ENCODE results near the gene KRTDAP. TPM values are rescaled to one million over a fixed set of nuclear protein-coding genes. Genes with fewer than 3 reads are reported as not detected.

KRTDAP gene
- total RNA-seq, 1 donor, result not detected

DNA sequence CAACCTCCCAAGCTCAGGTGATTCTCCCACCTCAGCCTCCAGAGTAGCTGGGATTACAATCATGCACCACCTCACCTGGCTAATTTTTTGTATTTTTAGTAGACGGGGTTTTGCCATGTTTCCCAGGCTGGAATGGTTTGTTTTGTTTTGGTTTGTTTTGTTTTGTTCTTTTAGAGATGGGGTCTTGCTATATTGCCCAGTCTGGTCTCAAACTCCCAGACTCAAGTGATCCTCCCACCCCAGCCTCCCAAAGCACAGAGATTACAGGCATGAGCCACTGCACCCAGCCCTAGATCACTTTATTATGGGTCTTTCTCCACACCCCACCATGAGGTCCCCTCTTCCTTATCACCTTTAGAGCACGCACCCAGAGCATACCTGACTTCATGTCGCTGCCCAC, 8.0 kb upstream of the KRTDAP start:
- no peak for DNase-seq (ENCODE audit: low read depth)
- H3K4me3 ChIP-seq (ENCODE audit: low read depth, low read length), result no peak overlapping the region
- TF ChIP-seq, protein P1, sequence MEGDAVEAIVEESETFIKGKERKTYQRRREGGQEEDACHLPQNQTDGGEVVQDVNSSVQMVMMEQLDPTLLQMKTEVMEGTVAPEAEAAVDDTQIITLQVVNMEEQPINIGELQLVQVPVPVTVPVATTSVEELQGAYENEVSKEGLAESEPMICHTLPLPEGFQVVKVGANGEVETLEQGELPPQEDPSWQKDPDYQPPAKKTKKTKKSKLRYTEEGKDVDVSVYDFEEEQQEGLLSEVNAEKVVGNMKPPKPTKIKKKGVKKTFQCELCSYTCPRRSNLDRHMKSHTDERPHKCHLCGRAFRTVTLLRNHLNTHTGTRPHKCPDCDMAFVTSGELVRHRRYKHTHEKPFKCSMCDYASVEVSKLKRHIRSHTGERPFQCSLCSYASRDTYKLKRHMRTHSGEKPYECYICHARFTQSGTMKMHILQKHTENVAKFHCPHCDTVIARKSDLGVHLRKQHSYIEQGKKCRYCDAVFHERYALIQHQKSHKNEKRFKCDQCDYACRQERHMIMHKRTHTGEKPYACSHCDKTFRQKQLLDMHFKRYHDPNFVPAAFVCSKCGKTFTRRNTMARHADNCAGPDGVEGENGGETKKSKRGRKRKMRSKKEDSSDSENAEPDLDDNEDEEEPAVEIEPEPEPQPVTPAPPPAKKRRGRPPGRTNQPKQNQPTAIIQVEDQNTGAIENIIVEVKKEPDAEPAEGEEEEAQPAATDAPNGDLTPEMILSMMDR (IDR thresholded peaks at IDR 0.05; ENCODE audit: insufficient read depth, low read depth, low read length), result no peak

DNA sequence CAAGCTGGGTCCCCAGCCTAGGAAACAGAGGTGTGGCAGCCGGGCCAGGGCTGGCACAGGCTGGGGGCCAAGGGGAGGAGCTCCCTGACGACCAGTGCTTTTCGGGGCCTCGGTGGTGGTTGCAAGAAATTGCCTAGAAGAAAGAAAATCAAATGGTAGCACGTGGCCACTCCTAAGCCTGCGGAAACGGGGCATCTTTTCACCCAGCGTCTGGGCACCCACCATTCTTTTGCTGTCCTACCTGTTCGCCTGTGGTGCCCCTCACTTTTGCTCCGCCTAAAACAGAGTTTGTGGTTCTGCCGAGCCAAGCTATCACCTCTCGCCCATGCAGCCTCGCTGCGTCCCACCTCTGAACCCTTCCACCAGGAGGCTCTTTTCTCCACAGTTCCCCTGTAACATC, 7.1 kb upstream of the KRTDAP start:
- no peak overlapping the region for H3K4me3 ChIP-seq (ENCODE audit: low read depth, low read length)
- DNase-seq (ENCODE audit: low read depth), result no peak
- TF ChIP-seq, protein P1 (IDR thresholded peaks at IDR 0.05; ENCODE audit: insufficient read depth, low read depth, low read length), result no peak

DNA sequence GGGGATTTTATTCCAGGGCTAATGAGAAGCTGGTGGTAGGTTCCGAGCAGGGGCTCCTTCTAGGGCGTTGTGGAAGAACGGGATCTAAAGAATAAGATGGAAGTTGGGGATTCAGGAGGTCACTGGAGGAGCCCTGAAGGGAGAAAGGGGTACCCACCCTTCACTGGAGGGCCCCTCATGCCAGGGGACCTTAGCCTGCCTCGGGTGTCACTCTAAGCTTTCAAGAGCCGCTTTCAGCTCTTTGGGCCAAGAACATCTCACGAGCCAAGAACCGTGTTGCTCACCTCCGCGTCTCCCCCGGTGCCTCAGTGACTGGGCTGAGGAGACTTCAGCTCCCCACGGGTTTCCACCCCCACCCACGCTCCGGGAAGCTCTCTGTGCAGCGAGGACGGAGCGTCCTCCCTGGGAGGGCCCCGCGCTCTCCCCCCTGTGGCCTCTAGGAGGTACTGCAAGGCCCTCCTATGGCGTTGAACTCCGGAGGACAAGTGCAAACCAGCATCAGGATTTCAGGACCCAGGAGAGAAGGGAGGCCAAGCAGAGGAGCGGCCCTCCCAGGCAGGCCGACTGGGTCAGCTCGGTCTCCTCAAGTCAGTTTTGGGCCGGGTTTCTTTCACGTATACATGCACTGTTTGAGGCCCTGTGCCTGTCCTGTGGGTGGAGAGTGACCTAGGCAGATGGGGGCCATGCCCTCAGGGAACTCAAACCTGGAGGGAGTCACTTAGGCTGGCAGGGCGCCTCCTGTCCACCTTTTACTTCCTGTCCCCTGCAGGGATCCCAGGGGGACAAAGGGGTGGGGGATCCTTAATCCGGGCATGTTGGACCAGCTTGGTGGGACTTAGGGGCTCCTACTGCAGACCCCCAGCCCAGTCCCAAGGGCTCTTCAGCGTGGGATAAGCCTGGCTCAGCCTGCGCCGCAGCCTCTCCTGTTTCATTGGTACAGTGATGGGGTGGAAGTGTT, 5.1 kb upstream of the KRTDAP start:
- no peak overlapping the region for H3K4me3 ChIP-seq (ENCODE audit: low read depth, low read length)
- TF ChIP-seq, protein P1 (IDR thresholded peaks at IDR 0.05; ENCODE audit: insufficient read depth, low read depth, low read length), result peak; percentile 99
- DNase-seq (ENCODE audit: low read depth), result peak; percentile 63

DNA sequence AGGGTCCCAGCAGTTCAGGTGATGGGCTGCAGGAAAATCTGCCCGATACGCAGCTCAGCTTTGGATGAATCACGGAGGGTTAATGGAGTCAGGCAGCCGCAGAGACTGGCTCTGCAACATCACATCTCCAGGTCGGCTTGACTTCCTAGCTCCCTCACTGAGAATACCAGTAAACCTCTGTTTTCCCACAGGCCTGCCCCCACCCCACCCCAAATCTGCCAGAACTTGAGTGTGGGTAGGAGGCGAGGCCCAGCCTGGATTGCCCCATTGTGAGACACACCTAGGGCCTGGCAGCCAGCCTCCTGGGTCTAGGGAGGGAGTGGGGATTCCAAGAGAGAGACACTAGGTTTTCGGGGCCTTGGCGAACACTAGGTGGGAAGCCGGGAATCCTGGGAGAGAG, 3.7 kb upstream of the KRTDAP start:
- TF ChIP-seq, protein P1 (IDR thresholded peaks at IDR 0.05; ENCODE audit: insufficient read depth, low read depth, low read length), result no peak
- DNase-seq (ENCODE audit: low read depth), result no peak
- H3K4me3 ChIP-seq (ENCODE audit: low read depth, low read length), result no peak overlapping the region

DNA sequence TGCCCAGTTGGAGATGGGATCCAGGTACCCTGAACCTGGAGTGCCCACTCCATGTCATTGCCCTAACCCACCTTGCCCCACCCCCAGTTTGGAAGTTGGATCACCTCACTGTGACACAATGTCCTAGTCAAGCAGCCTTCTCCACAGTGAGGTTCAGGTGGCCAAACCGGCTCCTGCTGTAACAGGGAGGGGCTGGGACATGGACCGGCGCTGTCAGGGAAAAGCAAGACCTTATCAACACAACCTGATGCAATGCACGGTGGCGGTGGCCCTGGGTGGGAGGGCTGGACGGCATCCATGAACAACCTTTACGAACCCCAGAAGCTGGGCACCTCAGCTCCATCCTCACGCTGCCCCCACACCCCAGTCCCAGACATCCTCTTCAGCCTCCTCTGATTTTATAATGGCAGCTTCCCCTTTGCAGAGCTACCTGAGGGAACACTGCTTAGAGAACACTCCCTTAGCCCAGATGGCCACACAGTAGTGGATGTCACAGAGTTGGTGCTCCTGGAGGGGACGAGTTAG, 1.6 kb upstream of the KRTDAP start:
- no peak for DNase-seq (ENCODE audit: low read depth)
- TF ChIP-seq, protein P1 (IDR thresholded peaks at IDR 0.05; ENCODE audit: insufficient read depth, low read depth, low read length), result no peak

DNA sequence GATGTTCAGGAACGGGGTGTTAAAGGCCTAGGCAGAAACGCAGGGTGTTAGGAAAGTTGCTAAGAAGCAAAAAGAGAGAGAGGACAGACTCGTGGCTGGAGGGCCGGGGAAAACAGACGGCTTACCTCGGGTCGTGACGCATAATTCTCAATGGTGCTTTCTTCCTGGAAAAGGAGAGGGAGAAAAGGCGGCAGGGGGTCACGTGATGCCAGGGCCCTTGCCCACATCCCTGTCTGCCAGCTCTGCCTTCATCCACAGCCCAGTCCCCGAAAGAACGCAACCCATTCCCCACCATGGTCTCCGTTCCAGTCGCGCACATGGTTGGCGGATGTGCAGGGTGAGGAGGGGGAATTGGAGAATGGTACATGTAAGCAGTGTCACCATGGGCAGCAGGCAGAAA, 1.6 kb downstream of the KRTDAP start:
- no peak overlapping the region for H3K4me3 ChIP-seq (ENCODE audit: low read depth, low read length)
- TF ChIP-seq, protein P1 (IDR thresholded peaks at IDR 0.05; ENCODE audit: insufficient read depth, low read depth, low read length), result no peak
- DNase-seq (ENCODE audit: low read depth), result no peak

More for the DNA sequence above, 1.6 kb upstream of the KRTDAP start:
- no peak overlapping the region for H3K4me3 ChIP-seq (ENCODE audit: low read depth, low read length)

Data from fibroblast of villous mesenchyme (primary cell).